Naive B cell (primary cell): ENCODE results near the gene GCNA. TPM values are rescaled to one million over a fixed set of nuclear protein-coding genes. Genes with fewer than 3 reads are reported as not detected.
A peak's percentile ranks its signal among the peaks of the same experiment; 100 is the strongest.

Experiments used
- ATAC-seq, 2 donors: fragments of 150-1000 bp; cut with Tn5 transposase; 2 replicates each; pipeline ENCODE4 v1.10.0; 2021; ENCODE audit warnings: low read depth in 2 of 2, mild to moderate bottlenecking in 2 of 2, moderate library complexity in 2 of 2
- DNase-seq: peaks from one replicate; pipeline ENCODE4 v3.0.0; 2022
- H3K27ac Mint-ChIP-seq, 6 donors: one replicate each; pipeline ENCODE4 v1.8.0; 2020 to 2022; ENCODE audit warnings: mild to moderate bottlenecking in 6 of 6, mixed read lengths in 6 of 6, moderate library complexity in 5 of 6, inconsistent platforms in 2 of 6
- H3K27me3 Mint-ChIP-seq, 3 donors: one replicate each; pipeline ENCODE4 v1.8.0; 2021 to 2022; ENCODE audit warnings: mixed read lengths in 3 of 3, mild to moderate bottlenecking in 1 of 3
- H3K36me3 Mint-ChIP-seq, 2 donors: one replicate each; pipeline ENCODE4 v1.8.0; 2020 to 2022; ENCODE audit warnings: mixed read lengths in 2 of 2, inconsistent platforms in 1 of 2, mild to moderate bottlenecking in 1 of 2
- H3K4me1 Mint-ChIP-seq, 3 donors: one replicate each; pipeline ENCODE4 v1.8.0; 2020 to 2022; ENCODE audit warnings: mixed read lengths in 3 of 3, inconsistent platforms in 1 of 3, mild to moderate bottlenecking in 1 of 3, moderate library complexity in 1 of 3
- H3K4me3 Mint-ChIP-seq, 8 donors: one replicate each; pipeline ENCODE4 v1.8.0; 2020 to 2022; ENCODE audit warnings: mild to moderate bottlenecking in 8 of 8, mixed read lengths in 8 of 8, moderate library complexity in 8 of 8, inconsistent platforms in 2 of 8
- H3K9me3 Mint-ChIP-seq, 7 donors: one replicate each; pipeline ENCODE4 v1.8.0; 2020 to 2022; ENCODE audit warnings: mixed read lengths in 7 of 7, mild to moderate bottlenecking in 5 of 7, inconsistent platforms in 2 of 7, moderate library complexity in 1 of 7
- polyA plus RNA-seq, 6 donors: library from polyadenylated mRNA; unstranded; fragments of 300-500 nt; fragmentation: Illumina TruSeq; gene quantifications; one replicate each; pipeline ENCODE4 v1.2.3, GENCODE V29; 2021; ENCODE audit warnings: low read depth in 6 of 6

GCNA gene
- under 1 TPM in 3 of 6 donors, not detected in 3; 0.16 to 0.52 (median 0.19) TPM for polyA plus RNA-seq

GRCh38 chrX:71578253-71579135 lies at the start of gene GCNA:
Gene GCNA (plus strand): TSS chrX:71578437. CDS start chrX:71580822, 2,385 bp downstream.
- H3K27me3 Mint-ChIP-seq: no peaks in the 10 kb centered on the region
- H3K27ac Mint-ChIP-seq: peak within 1 kb of the TSS in 3 of 6 donors; percentile 44 to 50 (median 47)
- ATAC-seq: no peak
- DNase-seq: no peak
- H3K9me3 Mint-ChIP-seq: no peaks in the 10 kb centered on the region
- H3K36me3 Mint-ChIP-seq: no peaks in the 10 kb centered on the region
- peaks cover 0 to 9% (median 0%) of the 10 kb centered on the region in 3 donors for H3K4me1 Mint-ChIP-seq
- H3K4me3 Mint-ChIP-seq: no peak within 1 kb of the TSS

- H3K27me3 Mint-ChIP-seq: no peaks in the 10 kb centered on the region
- H3K4me3 Mint-ChIP-seq: peak overlapping the region; percentile 88 to 100 (median 96)
- H3K4me1 Mint-ChIP-seq: peaks cover 11 to 17% (median 16%) of the 10 kb centered on the region in 3 donors
- peaks cover 0 to 14% of the 10 kb centered on the region in 2 donors for H3K36me3 Mint-ChIP-seq
- peaks cover 0 to 8% (median 0%) of the 10 kb centered on the region in 7 donors for H3K9me3 Mint-ChIP-seq
- ATAC-seq: peak; percentile 20 to 45
- peak overlapping the region; percentile 86 to 98 (median 96) for H3K27ac Mint-ChIP-seq
- DNase-seq: peak; percentile 46
These were observed 46.0 kb upstream of the GCNA start for GRCh38 chrX:71532078-71532752.

- peaks cover 0 to 8% (median 0%) of the 10 kb centered on the region in 7 donors for H3K9me3 Mint-ChIP-seq
These were observed 45.3 kb upstream of the GCNA start, which contains the start of gene OGT for GRCh38 chrX:71532753-71533425. Gene OGT (plus strand): TSS chrX:71533104. CDS start chrX:71533300, 196 bp downstream.

GRCh38 chrX:71533516-71533850 lies 44.8 kb upstream of the GCNA start:
- peaks cover 11 to 22% (median 16%) of the 10 kb centered on the region in 3 donors for H3K4me1 Mint-ChIP-seq
- ATAC-seq (no peak), DNase-seq (no peak)
- peaks cover 0 to 8% (median 0%) of the 10 kb centered on the region in 7 donors for H3K9me3 Mint-ChIP-seq
- H3K36me3 Mint-ChIP-seq: peaks cover 0 to 14% of the 10 kb centered on the region in 2 donors
- H3K4me3 Mint-ChIP-seq: peak overlapping the region; percentile 88 to 100 (median 96)
- peak overlapping the region; percentile 86 to 98 (median 96) for H3K27ac Mint-ChIP-seq
- H3K27me3 Mint-ChIP-seq: no peaks in the 10 kb centered on the region

More at GRCh38 chrX:71532753-71533425, 45.3 kb upstream of the GCNA start, which contains the start of gene OGT:
- peaks cover 0 to 14% of the 10 kb centered on the region in 2 donors for H3K36me3 Mint-ChIP-seq
- DNase-seq: peak; percentile 90
- peak; percentile 88 to 89 for ATAC-seq
- no peaks in the 10 kb centered on the region for H3K27me3 Mint-ChIP-seq
- peak within 1 kb of the TSS; percentile 86 to 98 (median 96) for H3K27ac Mint-ChIP-seq
- peaks cover 11 to 22% (median 16%) of the 10 kb centered on the region in 3 donors for H3K4me1 Mint-ChIP-seq
- H3K4me3 Mint-ChIP-seq: peak within 1 kb of the TSS; percentile 88 to 100 (median 96)

GRCh38 chrX:71533851-71534561 lies 44.2 kb upstream of the GCNA start:
- H3K36me3 Mint-ChIP-seq: peaks cover 0 to 14% of the 10 kb centered on the region in 2 donors
- H3K27me3 Mint-ChIP-seq: no peaks in the 10 kb centered on the region
- DNase-seq (peak; percentile 16), ATAC-seq (no peak)
- peak overlapping the region; percentile 88 to 100 (median 96) for H3K4me3 Mint-ChIP-seq
- peak overlapping the region; percentile 86 to 98 (median 96) for H3K27ac Mint-ChIP-seq
- peaks cover 0 to 8% (median 0%) of the 10 kb centered on the region in 7 donors for H3K9me3 Mint-ChIP-seq
- peaks cover 11 to 23% (median 16%) of the 10 kb centered on the region in 3 donors for H3K4me1 Mint-ChIP-seq

- peaks cover 0 to 8% (median 0%) of the 10 kb centered on the region in 7 donors for H3K9me3 Mint-ChIP-seq
- H3K27me3 Mint-ChIP-seq: no peaks in the 10 kb centered on the region
- ATAC-seq (no peak), DNase-seq (no peak)
- H3K36me3 Mint-ChIP-seq: peaks cover 0 to 14% of the 10 kb centered on the region in 2 donors
- peak overlapping the region in 5 of 6 donors; percentile 30 to 98 (median 95) for H3K27ac Mint-ChIP-seq
- peak overlapping the region; percentile 88 to 100 (median 96) for H3K4me3 Mint-ChIP-seq
- peaks cover 16 to 32% (median 16%) of the 10 kb centered on the region in 3 donors for H3K4me1 Mint-ChIP-seq
These were observed 43.3 kb upstream of the GCNA start for GRCh38 chrX:71534773-71535544.

- Mint-ChIP-seq H3K4me1 (peaks cover 18 to 37% (median 22%) of the 10 kb centered on the region in 3 donors), H3K36me3 (peaks cover 0 to 14% of the 10 kb centered on the region in 2 donors), H3K9me3 (peaks cover 0 to 7% (median 0%) of the 10 kb centered on the region in 7 donors), H3K4me3 (peak overlapping the region; percentile 46 to 100 (median 74)), H3K27me3 (no peaks in the 10 kb centered on the region), H3K27ac (peak overlapping the region in 4 of 6 donors; percentile 15 to 55 (median 31))
- ATAC-seq: no peak
- no peak for DNase-seq
These were observed 42.0 kb upstream of the GCNA start for GRCh38 chrX:71536285-71536684.

GRCh38 chrX:71537743-71538142 lies 40.5 kb upstream of the GCNA start:
- Mint-ChIP-seq H3K36me3 (peaks cover 0 to 14% of the 10 kb centered on the region in 2 donors), H3K4me1 (peaks cover 16 to 40% (median 34%) of the 10 kb centered on the region in 3 donors), H3K9me3 (peaks cover 0 to 5% (median 0%) of the 10 kb centered on the region in 7 donors), H3K27ac (peak overlapping the region in 1 of 6 donors; percentile 31), H3K27me3 (no peaks in the 10 kb centered on the region), H3K4me3 (peak overlapping the region in 3 of 8 donors; percentile 6 to 22 (median 10))
- no peak for ATAC-seq
- DNase-seq: no peak

- no peaks in the 10 kb centered on the region for H3K9me3 Mint-ChIP-seq
- H3K27ac Mint-ChIP-seq: peak overlapping the region; percentile 29 to 83 (median 70)
- ATAC-seq (peak; percentile 11 to 12), DNase-seq (no peak)
- H3K4me1 Mint-ChIP-seq: peaks cover 16 to 40% (median 32%) of the 10 kb centered on the region in 3 donors
- peak overlapping the region in 7 of 8 donors; percentile 24 to 71 (median 40) for H3K4me3 Mint-ChIP-seq
- H3K36me3 Mint-ChIP-seq: no peaks in the 10 kb centered on the region
- H3K27me3 Mint-ChIP-seq: no peaks in the 10 kb centered on the region
These were observed 37.4 kb upstream of the GCNA start for GRCh38 chrX:71540801-71541200.

- Mint-ChIP-seq H3K9me3 (no peaks in the 10 kb centered on the region), H3K36me3 (no peaks in the 10 kb centered on the region), H3K27ac (peak overlapping the region; percentile 29 to 83 (median 70)), H3K4me1 (peaks cover 13 to 35% (median 29%) of the 10 kb centered on the region in 3 donors), H3K4me3 (peak overlapping the region; percentile 9 to 71 (median 35)), H3K27me3 (no peaks in the 10 kb centered on the region)
- DNase-seq: peak; percentile 53
- ATAC-seq: peak; percentile 93 to 95
These were observed 36.8 kb upstream of the GCNA start for GRCh38 chrX:71541210-71542022.

GRCh38 chrX:71542411-71542810 lies 35.8 kb upstream of the GCNA start:
- Mint-ChIP-seq H3K27ac (no peak overlapping the region), H3K27me3 (no peaks in the 10 kb centered on the region), H3K9me3 (no peaks in the 10 kb centered on the region), H3K4me3 (no peak overlapping the region), H3K36me3 (no peaks in the 10 kb centered on the region), H3K4me1 (peaks cover 14 to 29% (median 26%) of the 10 kb centered on the region in 3 donors)
- DNase-seq: no peak
- no peak for ATAC-seq
